Stimulated activated CD8-positive, alpha-beta memory T cell treated with anti-CD3 and anti-CD28 coated beads, Interleukin-7, amount 100 ng/mL, for 4 hours (primary cell): ENCODE results near the gene ECHDC3.

Experiments
- DNase-seq, 2 donors: peaks; one replicate each; pipeline ENCODE4 v3.0.0-alpha.2; 2020; ENCODE audit warnings: low read depth in 2 of 2

ECHDC3 gene

DNA sequence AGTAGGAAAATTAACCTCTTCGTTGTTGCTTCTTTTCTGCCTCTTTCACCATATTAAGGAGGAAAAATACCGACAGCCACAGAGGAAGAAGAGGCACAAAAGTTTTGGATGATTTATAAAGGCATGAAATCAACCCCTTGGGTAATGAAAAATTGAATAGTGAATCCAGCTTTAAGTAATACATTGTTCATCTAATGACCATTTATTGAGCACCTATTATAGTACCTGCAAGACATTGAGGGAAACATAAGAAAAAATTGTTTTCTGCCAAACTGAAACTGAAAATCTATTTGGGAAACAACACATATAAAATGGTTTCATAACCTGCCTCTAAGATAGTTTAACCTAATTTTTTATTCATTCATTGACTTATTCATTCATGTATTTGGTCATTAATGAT, 8.2 kb downstream of the ECHDC3 start:
- DNase-seq, result no peak

DNA sequence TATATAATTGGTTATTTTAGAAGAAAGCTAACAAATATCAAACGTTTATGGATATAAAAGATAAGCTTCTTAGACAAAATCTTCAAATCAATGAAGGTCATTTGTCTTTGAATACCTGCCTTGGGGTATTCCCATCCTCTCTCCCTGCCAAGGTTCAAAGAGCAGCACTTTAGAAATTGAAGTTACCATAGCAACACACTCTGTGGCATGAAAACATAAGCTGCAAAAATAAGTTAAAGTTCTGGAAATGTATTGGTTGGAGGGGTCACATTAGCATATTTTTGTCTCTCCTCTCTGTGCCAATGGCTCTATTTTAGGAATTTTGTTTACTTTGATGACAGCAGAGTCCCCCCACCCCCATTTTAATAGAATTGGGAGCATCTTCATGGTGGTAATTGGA, 12.0 kb downstream of the ECHDC3 start:
- no peak for DNase-seq

DNA sequence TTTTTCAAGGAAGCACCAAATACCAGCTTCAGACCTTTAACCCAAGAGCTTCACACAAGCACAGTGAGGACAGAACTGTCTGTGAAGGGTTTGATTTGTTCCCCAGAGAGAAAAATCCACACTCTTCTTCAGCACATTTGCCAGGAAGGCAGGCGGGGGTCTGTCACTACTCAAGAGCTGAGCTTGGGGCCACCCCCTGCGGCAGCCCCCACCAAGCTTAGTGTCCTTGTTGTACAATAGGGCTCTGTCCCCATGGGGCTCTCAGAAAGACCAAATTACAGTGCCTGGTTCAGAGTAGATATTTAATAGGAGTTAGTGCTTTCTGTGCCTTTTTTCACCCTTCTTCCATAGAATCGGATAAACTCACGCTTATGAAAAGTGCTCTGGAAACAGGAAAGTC, 12.4 kb downstream of the ECHDC3 start:
- DNase-seq, result no peak

DNA sequence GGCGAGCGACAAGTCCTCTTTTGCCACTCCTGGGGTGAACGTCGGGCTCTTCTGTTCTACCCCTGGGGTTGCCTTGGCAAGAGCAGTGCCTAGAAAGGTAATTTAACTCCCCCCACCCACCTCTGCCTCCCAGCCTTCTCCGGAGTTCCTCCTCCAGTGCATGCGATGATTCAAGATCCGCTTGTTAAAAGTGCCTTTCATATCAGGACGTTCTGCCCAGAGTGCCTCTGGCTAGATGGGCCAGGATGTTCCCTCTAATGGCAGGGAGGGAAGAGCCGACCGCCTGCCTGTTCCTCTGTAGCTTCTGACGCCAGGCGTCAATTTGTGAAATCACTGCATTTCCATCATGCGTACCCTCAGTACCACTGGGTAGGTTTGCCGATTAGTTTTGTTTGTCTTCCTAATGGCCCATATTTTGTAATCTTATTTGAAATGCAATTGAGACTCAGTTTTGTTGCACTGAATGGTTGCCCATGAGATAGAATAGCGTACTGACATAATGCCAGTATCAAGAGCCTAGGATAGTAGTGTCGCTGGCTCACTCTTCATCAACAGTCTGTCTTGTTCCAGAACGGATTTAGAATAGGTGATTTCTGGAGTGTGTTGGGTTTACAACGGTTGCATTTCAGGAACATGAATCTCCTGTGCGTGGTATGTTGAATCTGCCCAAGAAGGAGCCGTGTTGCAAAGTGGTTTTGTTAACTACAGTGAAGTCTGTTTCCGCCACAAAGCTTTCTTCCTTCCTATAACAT, 13.5 kb downstream of the ECHDC3 start:
- no peak for DNase-seq

DNA sequence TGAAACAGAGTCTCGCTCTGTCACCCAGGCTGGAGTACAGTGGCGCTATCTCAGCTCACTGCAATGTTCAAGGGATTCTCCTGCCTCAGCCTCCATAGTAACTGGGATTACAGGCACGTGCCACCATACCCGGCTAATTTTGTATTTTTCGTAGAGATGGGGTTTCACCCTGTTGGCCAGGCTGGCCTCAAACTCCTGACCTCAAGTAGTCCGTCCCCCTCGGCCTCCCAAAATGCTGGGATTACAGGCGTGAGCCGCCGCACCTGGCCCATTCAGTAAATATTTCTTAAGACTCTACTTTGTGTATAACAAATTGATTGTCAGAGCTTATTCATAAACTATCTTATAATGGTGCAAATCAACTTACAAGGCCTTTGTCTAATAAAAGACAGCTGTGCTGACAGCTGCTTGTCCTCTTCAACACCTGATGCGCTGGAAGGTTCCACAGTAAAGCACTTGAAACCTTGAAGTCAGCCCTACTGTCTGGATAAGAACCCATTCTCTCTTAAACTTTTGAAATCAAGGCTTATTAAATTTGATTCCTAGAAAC, 14.7 kb downstream of the ECHDC3 start:
- DNase-seq, result no peak

DNA sequence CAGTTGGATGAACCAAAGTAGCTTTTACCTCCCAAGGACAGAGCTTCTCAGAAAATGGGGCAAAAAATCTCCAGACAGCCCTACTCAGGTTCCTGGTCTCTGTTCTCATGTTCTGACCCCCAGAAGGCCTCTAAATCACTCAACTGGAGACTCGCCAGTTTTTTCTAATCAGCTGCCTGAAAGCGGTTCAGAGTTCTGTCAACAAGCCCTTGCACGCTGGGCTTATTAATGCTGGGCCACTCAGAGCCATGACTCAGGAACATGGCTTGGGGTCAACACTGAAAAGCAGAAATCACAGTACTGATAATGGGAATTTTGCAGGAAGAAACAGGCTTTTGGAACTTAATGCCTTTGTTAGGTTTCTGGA, 15.3 kb downstream of the ECHDC3 start:
- DNase-seq, result no peak

DNA sequence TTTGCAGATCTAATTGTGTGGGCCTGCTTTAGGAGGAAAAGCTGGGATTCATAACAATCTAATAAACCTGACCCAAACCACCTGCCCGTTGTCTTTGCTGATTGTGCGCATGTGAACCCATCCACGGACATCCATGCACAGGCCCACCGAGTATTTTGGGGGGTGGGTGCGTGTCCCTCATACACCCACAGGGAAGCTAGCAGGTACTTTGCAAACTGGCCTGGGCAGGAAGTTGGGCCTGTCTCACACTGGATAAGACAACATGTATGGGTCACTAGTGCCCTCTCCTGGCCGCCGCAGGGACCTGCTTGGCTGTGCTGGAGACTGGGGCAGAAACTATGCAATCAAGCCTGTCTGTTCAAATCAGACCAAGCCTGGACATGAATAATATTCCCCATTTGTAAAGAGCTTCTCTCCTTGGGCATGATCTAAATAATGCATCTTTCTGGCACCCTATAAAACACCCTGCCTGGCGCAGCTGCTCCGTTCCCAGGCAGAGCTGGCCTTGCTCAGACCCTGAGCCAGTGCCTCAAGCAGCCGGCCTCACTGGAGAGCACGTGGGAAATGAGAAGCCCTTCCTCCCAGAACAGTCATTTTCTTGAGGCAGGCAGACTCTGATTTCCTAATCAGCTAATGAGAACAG, 15.8 kb downstream of the ECHDC3 start:
- DNase-seq, result peak; percentile 57 to 70

DNA sequence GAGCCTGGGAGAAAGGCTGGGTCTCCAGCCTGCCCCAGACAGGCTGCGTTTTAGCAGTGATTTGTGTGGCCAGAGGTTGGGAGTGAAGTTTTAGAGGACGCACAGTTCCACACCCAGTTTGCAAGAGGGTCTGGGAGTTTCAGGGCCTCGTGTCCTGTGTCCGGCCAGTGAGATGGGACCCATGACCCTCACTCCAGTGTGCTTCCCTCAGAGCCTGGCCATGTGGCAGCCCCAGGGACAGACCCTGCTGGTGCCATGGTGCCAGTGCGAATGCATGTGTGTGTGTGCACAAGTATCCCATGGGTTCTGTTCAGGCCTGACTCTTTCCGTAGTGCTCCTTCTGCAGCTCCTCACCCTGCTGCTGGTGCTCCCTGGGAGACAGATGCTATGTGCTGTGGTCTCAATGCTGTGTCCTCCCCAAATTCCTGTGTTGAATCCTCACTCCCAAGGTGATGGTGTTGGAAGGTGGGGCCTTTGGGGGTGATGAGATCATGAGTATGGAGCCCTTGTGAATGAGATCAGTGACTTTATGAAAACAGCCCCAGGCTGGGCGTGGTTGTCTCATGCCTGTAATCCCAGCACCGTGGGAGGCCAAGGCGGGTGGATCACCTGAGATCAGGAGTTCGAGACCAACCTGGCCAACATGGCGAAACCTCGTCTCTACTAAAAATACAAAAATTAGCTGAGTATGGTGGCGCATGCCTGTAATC, 16.5 kb downstream of the ECHDC3 start:
- DNase-seq, result no peak

DNA sequence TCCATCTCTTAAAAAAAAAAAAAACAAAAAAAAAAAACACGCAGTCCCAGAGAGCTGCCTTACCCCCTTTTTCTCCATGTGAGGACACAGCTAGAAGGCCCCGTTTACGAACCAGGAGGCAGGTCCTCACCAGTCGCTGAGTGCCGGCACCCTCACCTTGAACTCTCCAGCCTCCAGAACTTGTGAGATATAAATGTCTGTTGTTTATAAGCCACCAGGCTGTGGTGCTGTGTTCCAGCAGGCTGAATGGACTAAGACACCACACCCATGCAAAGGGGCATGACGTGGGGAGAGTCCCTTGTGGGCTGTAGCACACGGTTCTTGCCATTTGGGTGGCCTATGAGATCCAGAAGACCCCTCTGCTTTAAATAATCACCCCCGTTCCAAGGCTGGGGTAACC, 17.2 kb downstream of the ECHDC3 start:
- DNase-seq, result no peak

DNA sequence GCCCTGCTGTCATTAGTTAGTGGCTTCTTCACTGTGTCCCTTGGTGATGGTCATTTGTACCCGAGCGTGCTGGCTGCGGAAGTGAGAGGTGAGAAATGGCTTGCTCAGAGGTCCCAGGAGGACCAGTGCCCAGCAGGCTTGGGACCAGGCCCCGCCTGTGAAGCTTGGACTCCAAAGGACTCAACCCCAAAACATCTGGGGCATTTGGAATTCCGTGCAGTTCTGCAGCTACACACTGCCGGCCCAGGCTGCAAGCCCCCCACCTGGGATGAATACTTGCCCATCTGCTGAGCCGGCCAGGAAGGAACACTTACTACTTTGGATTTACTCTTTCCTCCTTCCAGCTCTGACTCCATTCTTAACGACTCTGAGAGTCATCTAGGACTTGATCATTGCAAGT, 18.0 kb downstream of the ECHDC3 start:
- DNase-seq, result no peak

DNA sequence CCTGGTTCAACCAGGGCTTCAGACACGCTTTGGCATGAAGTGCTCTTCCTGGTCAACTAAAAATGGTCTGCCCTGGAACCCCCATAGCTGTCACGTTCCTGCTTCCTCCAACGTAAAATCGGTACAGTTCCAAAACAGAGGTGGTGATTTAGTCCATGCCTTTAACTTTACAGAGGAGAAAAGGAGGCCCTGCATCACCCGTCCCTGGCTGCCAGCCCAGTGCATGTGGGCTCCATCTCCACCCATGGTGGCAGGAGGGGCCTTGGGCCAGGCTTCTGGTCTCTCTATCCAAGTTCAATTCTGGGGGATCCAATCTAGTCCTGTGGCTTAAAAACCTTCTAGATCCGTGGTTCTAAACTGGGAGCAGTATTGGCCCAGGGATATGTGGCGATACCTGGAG, 18.7 kb downstream of the ECHDC3 start:
- DNase-seq, result no peak

DNA sequence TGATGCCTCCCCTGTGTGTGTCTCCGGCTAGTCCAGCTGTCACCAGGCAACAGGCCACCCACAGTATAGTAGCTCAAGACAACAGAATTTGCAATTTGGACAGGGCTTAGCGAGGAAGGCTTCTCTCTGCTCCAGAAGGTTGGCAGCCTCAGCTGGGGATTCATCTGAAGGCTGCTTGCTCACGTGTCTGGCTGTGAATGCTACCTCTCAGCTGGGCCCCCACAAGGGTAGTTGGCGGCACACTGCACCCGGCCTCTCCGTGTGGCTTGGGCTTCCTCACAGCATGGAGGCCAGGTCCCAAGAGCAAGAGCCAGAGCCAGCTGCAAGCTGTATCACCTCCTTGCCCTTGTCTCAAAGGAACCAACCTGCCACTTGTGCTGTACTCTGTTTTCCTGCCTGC, 19.2 kb downstream of the ECHDC3 start:
- no peak for DNase-seq

DNA sequence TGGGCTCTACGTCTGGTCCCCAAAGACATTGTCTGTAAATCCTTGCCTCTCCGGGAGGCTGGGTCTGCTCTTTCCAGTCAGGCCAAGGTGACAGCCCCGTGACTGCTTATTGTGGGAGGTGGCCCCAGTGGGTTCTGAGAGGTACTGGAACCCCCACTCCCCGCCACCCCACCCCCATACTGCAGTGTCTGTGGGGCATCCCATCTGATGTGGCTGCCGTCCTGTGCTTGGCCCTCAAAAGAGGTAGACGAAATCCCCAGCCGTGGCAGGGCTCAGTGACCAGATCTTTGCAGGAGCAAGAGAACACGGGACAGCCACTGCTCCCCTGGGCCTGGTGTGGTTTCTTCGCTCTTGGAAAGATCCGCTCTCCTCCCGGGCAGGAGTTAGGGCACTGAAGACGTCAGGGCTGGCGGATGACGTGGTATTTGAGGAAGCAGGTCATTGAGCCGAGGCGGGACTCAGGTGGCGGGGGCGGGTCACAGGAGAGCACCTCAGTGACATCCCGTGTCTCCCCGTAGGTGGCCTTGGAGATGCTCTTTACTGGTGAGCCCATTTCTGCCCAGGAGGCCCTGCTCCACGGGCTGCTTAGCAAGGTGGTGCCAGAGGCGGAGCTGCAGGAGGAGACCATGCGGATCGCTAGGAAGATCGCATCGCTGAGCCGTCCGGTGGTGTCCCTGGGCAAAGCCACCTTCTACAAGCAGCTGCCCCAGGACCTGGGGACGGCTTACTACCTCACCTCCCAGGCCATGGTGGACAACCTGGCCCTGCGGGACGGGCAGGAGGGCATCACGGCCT, 20.7 kb downstream of the ECHDC3 start:
- no peak for DNase-seq

DNA sequence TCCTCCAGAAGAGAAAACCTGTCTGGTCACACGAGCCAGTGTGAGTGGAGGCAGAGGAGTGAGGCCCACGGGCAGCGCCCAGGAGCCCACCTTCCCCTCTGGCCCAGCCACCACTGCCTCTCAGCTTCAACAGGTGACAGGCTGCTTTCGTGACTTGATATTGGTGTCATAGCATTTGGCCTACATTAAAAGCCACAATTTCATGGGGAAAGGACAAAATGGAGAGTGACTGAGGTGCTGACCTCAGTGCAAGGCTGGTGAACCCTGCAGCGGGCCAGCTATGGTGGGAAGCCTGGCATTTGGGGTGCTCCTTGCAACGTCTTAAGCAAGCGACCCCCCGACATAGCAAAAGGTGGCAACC, 21.3 kb downstream of the ECHDC3 start:
- DNase-seq, result no peak

DNA sequence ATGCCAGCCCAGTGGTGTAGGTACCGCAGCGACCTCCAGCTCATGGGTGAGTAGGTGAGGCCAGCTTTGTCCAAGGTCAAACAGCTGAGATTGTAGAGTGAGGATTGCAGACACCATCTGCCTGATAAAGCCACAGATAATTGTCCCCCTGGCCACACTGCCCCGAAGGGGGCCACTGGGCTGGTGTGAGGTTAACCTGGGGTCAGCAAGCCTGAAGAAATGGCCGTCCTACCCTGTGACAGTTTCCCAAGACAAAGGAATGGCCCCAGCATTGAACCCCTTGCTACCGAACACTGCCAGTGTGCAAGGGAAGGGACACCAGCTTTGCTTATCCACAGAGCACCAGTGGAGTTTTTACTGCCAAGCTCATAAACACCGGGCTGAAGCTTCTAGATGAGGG, 23.0 kb downstream of the ECHDC3 start:
- DNase-seq, result no peak

DNA sequence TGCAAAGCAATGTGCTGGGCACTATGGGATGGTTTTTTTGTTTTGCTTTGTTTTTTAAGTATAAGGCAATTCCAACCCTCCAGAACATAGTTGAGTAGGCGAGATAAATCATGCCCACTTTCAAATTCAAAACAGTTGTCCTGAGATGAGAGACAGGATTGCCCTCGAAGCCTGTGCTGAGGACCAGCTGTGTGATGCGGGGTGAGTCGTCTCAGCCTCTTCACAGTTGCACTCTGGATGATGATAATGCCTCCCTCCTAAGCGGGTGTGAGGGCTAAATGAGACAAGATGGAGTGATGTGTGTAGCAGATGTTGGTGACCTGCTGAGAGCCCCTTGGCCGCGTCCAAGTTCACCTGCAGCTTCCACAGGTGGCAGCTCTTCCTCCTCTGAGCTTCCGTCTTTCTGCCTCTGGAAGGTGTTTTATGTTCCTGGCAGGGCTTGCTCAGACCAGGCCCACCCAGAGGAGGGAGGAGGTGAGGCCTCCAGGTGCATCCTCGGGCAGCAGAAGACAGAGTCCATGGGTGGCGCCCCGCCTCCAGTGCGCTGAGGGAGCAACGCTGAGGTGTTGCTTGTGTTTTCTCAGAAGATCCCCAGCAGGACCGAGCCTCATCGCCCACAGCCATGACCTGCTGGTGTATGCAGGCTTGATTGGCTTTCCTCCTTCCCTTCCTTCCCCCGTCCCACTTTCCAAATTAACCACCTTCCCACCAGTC, 30.6 kb downstream of the ECHDC3 start:
- no peak for DNase-seq

DNA sequence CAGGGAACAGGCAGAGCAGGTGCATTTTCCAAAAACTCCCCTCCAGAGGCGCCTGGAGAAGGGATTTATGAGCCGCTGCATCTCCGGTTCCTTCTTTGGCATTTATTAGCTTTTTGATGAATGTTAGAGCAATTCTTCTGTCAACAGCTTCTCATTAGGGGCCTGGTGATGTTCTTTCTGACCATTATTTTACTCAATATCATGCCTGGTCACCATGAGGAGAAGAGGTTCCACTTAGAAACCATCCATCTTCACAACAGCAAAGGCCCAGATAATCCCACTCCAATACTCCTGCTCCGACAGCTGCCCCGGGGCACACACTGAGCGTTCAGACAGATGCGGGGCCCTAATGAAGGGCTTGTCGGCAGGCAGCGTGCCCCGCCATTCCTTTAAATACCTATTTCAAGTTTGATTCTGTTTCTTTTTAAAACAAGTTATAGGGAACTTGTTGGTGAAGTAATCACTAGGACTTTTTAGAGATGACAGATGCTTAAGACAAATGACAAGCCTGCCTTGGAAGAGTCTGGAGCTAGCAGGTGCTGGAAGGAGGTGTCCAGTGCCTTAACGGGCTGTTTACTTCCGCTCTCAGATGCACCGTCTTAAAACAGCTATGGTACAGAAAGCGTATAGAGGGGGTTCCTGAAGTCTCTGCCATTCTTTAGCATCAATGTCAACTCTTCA, 31.7 kb downstream of the ECHDC3 start:
- DNase-seq, result no peak

DNA sequence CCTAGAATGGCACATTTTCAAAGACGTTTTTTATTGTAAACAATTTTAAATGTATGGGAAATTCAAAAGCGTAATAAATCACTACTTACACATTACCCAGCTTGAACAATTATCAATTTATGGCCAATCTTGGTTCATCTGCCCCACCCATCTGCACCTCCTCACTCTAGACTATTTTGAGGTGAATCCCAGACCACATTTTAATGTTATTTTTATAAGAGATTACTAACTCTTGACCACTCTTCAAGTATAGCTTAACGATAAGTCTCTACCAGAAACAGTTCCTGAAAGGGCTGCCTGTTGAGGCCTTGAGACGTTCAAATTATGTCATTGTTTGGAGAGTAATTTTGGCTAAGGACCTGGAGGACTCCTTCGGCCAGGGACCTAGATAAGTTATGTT, 33.2 kb downstream of the ECHDC3 start:
- DNase-seq, result no peak

DNA sequence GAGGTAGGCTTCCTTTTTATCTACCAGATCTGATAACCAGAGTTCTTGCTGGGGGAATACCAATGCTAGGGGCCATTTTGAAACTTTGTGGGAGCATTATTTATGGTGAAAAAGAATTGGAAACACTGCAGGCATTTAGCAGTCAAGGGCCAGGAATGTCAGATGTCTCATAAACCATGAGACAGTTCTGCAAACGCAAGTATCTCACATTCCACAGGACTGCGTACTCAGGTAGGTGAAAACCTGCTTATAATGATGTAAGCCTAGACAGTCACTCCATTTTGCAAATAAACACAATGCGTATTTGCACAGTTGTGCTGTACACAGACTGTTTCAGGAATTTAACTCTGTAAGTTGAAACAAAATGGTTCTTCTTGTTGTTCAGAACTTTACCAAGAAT, 33.9 kb downstream of the ECHDC3 start:
- DNase-seq, result no peak

DNA sequence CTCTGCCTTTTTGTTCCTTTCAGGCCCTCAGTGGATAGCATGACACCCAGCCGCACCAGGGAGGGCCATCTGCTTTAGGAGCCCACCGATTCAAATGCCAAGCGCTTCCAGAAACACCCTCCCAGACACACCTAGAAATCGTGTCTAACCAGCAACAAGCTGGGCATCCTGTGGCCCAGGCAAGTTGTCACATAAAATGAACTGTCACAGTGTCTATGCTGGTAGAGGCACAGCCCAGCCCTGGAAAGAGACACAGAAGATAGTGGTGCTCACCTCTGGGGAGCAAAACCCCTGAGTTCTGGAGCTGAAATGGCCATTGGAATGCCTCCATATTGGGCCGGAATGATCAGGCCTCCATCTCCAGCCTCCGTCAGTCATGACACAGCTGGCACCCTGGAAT, 38.9 kb downstream of the ECHDC3 start:
- no peak for DNase-seq
